Activated T-cell treated with anti-CD3 and anti-CD28 coated beads for 48 hours (primary cell): ENCODE data around the gene KLHL3.
A peak's percentile ranks its signal among the peaks of the same experiment; 100 is the strongest.
"Not testable (repeated sequence)": the region's sequence is repeated elsewhere in the genome, so short reads cannot be mapped to it uniquely, and the experiment has no call there.

Experiments
- DNase-seq: peaks from one replicate; pipeline ENCODE4 v3.0.0-alpha.2; 2020; ENCODE audit warnings: low read depth

Gene KLHL3

DNA sequence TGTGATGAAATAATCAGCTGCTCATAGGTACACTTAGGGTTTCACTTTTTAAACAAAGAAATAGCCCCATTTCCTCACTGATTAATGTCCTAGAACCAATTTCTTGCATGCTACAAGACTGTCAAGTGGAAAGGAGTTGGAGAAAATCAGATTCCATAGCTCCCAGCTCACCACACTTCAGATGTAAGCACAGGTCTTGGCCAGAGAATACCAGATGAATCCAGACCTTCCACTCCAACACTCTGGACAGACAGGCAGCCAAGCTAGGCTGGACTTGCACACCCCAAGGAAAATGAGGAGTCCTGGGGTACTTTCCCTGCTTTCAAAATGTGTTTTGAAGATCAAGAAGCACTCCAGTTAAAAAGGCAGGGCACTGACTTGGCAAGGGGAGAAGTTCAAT, 68.5 kb downstream of the KLHL3 start:
- no peak for DNase-seq

DNA sequence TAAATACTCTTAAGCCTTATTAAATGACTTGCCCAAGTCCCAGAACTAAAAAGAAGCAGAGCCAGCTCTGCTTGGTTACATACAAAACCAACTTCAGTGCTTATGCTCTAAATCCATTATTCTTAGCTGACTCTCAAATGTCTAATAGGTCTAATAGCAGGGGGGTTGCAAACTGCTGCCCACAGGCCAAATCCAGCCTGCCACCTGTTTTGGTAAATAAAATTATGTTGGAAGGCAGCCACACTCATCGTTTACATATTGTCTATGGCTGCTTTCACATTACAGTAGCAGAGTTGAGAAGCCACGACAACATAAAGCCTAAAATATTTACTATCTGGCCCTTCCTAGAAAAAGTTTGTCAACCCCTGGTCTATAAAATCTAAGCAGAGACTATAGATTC, 69.0 kb downstream of the KLHL3 start:
- no peak for DNase-seq

DNA sequence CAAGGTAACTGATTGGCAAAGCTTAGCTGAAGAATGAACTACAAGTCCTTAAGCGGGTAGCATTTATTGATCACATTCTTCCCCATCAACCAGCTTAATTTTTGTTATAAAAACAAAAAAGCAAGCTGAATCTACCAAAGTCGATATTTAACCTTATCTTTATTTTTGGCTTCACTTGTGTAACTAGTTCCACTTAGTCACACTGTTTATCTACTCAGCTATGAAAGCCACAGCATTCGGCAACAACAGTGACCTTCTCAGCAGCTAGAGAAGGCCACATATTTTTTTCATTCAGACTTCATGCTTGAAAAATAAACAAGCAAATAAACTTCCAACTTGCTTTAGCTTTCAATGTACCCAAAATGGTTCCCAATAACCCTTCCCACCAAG, 69.4 kb downstream of the KLHL3 start:
- no peak for DNase-seq

DNA sequence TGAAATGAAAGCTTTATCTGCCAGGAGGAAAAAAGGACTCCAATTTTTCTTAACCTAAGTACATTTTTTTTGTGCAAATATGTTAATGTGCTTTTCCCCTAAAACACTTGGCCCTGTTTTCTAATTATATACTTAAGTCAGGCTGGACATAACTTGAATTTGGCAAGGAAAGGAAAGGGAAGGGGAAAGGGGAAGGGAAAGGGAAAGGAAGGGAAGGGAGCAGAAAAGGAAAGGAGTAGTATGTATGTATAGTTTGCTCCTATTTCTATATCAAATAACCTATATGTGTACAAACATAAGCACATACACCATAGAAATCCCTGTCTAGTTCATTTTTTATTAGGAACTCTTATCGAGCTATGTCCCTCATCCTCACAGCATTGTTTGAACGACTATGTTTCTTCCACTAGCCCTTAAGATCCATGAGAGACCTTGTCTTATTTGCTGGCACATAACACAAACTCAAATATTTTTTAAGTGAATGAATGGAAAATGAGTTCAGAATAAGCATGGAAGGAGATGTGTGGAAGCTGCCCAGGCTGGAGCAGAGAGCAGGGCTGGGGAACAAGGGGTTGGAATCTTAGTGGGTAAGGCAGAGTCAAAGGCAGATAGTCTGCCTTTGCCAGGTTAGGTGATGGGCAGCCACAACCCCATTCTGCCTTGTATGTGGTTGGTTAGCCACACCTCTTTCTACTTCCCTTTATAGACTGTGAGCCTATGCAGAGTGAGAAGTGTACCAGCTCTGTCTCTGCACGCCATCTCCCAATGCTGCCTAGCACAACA, 70.0 kb downstream of the KLHL3 start:
- DNase-seq: peak; percentile 14

DNA sequence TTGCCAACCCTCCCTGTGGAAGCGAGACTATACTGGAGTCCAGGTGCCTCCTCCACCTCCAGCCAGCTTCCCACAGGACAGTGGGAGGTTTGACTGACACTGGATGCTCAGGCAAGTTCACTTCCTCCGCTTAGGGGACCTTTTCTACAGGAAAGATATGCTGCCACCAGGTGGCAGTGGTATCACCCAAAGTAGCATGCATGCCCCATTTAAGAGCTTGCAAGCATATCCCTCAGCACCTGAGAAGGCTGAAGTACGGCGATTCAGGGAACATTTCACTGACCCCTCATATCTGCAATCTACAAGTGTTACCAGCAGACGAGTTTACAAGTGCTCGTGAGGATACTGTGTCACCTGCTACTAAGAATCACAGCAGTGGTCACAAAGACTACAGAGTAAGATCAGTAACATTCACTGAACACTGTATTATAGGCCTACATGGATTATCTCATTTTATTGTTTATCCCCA, 75.5 kb downstream of the KLHL3 start:
- peak; percentile 48 for DNase-seq

DNA sequence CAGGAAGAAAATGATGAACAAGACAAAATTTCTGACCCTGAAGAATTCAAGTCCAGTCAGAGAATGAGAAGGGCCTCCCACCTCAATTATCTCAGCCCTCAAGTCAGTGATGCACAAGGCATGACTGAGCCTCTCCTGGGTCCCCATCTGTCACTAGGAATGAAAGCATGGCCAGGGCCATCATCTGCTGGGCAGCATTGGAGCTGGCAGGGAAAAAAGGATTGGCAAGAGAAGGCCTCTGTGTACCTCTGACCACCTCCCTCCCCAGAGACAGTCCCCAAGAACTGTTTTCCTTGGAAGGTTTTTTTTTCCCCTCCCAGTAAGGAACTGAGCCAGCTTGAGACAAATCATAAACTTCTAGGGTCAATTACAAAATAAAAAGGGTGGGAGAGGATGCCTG, 76.7 kb downstream of the KLHL3 start:
- no peak for DNase-seq

DNA sequence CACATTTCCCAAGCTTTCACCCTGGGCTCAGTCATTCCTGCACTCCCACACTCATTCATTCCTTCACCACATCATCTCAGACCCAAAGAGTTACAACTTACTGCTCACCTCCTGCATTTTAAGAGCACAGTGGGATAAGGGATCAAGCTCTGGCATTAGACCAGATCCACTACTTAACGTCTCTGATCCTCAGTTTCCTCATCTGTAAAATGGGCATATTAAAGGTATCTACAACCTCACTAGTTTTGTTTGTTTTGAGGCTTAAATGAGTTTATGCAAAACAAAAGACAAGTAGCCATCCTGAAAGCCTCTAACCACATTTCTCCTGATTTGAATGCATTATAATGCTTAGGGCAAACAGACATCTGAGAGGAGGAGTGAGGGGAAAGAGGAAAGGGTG, 77.6 kb downstream of the KLHL3 start:
- DNase-seq: no peak

DNA sequence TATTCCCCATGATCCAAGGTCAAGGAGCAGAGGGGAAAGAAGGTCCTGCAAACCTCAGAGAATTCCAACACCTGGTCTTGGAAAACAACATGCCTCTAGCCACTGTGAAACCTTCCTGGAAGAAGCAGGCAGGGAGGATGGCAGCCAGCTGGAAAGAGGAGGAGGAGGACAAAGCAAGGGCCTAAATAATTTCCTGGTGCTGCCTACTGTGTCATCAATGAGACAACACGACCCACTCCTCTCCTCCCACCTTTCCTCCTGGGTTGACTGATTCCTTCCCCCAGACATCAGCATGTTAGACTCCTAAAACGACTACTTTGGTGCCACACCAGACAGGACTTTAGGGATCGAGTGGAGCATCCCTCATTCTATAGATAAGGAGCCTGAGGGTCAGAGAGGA, 78.8 kb downstream of the KLHL3 start:
- DNase-seq: no peak

DNA sequence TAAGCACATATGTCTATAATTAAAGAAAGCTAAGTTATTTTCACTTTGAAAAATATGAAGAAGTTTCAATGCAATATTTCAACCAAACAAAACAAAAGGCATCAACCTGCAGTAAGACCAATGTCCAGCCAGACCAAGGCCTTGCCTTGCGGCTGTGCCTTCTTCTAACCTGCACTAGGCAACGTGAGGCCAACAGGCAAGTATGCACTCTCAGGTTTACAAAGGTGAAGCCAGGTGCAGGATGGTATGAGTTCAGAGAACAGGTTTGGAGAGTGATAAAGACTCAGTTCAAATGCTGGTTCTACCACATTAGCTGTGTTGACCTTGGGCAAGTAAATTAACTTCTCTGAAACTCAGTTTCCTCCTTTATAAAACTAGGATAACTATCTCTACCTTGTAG, 79.3 kb downstream of the KLHL3 start:
- no peak for DNase-seq

DNA sequence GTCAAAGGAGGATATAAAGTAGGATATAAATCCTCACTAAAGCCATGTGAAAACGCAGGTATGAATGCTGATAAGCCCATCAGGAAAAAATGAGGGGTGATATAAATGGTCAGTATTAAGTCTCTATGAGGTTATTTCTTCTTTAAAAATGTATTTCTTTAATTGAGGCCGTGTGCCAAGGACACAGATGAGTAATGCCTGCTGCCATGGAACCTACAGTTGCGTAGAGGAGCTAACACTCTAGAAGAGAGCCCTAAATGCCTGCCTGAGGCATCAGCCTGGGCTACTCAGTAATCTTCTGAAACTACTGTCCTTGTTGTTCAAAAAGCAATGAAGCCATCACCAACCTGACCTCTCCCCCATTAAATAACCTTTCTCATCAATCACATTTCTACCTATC, 84.9 kb downstream of the KLHL3 start:
- DNase-seq: no peak

DNA sequence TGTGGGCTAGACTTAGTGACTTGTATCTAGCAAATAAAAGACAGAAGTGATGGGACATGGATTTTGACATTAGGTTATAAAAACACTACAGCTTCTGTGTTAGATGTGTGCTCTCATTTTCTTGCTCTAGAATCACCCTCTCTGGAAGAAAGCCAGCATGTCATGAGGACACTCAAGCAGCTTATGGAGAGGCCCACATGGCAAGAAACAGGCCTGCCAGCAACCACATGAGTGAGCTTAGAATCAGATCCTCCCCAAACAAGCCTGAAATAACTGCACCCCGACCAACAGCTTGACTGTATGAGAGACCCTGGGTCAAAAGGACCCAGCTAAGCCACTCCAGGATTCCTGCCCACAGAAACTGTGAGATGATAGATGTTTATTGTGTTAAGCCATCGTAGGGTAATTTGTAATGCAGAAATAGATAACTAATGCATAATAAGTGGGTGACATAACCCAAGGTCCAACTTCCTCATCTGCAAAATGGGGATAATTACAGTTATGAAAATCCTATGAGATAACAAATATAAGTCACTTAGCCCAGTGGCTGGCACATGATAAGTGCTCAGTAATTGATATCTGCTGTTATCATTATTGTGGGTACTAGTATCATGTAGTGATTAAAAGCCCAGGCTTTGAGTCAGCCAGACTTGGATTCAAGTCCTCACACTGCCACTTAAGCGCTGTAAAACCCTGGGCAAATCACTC, 86.5 kb downstream of the KLHL3 start:
- DNase-seq: no peak

DNA sequence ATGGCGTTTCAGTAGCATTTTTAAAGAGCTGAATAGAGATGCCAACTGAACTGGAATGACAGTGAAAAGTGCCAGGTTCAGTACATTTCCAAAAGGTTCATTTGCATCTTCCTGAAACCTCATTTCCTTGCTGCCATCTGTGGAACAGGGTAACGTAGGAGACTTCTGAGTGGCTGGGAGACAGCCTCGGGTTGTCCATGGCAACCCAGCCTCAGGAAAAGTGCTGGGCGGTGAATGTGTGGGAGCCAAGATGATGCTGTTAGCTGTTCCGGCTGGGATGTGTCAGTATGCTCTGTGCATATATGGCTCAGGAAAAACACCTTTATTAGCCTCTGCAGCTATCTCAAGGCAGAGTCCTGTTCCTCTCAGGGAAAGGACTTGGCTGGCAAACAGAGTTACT, 87.5 kb downstream of the KLHL3 start:
- DNase-seq: no peak

DNA sequence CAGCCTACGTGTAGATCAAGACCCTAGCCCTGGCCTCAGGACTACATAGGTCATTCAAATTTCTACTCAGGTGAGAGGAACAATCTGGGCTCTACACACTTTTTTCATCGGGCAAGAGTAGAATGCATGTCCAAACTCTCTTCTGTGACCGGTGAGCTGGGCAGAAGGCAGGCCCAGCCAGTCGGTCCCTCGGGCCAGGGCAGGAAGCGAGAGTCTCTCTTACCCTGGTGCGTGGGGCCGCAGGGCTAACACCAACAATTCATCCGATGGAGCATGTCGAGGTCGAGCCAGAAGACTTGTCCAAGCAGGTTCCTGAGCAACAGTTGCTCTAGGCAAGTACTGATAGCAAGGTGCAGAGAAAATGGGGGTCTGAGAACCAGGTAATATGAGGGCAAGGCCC, 88.5 kb downstream of the KLHL3 start:
- DNase-seq: no peak

DNA sequence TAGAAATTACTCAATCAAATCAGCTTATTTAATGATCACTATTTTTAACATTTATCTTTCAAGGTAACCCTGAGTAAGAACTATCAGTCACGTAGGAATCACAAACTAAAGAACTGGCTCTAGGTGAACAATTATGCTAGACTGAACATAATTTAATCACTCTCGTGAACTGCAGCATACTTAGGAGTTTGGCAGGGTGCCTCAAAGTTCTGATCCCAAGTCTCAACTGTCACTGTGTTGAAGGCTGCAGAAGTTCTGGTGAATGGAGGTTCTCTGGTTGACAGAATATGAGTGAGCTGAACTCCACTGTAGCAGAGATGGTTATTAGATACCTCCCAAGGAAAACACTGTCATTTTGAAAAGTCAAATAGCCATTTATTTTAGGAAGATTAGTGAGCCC, 89.1 kb downstream of the KLHL3 start:
- DNase-seq: no peak

DNA sequence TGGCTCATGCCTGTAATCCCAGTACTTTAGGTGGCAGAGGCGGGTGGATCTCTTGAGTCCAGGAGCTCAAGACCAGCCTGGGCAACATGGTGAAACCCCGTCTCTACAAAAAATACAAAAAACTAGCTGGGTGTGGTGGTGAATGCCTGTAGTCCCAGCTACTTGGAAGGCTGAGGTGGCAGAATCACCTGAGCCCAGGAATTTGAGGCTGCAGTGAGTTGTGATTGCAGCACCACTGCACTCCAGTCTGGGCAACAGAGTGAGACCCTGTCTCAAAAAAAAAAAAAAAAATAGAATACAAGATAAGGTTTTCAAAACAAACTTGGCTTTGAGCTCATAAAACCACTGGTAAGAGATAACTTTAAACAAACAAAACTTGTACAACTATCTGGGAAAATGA, 92.8 kb downstream of the KLHL3 start:
- not testable (repeated sequence) for DNase-seq

DNA sequence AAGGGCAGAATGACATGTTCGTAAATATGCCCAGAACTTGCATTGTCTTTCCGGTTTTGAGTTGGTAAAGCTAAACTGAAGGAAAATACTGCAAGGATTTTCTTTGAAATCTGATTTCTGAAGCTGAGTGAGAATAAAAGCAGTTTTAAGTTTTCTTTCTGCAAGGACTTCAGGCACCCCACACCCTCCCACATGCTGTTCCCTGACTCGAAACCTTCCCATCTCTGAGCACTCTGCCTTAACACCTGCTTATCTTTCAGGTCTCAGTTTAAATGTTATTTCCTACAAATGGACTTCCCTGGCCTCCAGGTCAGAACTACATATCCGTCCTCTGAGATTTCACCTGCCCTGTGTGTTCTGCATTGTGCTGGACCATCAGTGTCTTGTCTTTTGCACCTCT, 93.8 kb downstream of the KLHL3 start:
- DNase-seq: no peak

DNA sequence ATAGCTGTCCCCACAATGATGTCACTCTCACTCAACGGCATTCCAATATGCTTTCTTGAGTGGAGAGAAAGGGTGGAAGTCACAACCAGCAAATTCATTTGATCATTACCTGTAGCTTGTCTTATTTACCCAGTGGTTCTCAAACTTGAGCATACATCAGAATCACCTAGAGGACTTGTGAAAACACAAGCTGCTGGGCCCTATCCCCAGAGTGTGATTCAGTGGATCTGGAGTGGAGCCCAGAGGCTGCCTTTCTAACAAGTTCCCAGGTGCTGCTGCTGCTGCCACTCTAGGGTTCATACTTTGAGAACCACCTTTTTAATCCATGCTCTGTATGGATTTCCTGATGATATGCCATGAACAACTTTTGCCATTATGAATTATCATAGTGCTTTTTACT, 94.7 kb downstream of the KLHL3 start:
- no peak for DNase-seq

DNA sequence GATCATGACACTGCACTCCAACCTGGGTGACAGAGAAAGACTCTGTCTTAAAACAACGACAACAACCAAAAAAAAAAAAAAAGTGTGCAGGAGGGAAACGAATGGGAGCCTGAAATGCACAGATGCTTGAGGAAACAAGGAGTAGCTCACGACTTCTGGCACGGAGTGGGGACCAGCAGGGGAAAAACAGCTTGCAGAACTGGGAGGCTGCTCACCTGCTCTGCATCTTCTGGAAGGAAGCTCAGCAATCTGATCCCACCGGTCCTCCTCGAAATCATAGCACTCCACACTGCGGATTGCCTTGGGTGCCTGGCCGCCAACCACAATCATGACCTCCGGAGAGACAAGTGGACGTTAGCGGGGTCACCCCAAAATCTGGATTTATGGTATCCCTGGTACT, 96.2 kb downstream of the KLHL3 start:
- DNase-seq: no peak

DNA sequence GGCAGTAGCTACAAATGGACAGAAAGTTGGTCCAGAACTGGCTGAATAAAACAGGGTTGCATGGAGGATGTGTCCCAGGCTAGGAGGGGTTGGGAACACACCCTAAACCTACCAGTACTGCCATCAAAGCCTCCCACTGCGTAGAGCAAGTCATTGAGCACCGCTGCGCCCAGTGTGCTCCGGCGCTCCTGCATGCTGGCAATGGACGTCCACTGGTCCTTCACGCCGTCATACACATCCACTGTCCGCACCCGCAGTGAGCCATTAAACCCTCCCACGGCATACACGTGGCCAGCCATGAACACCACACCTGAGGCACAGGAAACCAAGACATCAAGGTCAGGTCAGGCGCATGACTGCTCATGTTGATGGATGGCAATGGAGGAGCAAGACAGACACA, 97.0 kb downstream of the KLHL3 start:
- no peak for DNase-seq

DNA sequence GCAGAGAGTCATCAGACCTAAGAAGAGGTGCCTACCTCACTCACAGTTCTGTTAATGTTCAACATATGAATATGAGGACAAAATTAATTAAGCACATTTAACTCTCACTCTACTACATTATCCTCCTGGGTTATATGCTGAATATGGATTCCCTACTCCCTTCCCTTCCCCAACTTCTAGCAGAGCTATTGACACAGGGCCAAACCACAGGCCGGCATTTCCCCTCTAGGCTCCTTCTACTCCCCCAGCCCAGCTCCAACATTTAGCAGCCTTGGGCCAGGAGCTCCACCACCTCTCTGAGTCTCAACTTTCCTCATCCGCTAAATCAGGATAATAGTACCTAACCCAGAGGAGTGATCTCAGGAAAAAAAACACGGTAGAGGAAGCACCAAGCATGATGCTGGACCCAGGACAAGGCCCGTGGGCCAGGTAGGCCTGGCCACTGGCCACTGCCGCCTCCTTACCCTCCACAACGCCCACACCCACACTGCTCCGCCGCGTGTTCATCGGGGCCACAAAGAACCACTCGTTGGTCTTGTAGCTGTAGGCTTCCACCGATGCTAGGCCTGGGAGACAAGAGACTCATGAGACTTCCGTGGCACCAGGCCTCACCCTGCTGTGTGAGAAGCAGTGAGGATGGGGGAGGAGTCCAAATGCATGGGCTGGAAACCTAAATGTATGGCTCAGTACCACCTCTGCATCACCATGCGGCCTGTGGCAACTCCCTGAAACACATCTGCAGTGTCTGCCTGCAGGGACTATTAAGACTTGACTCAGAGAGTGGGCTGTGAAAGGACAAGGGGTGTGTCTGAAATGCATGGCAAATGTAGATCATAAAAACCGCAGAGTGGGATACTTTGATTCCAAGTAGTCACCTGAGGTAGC, 98.8 kb downstream of the KLHL3 start:
- no peak for DNase-seq

DNA sequence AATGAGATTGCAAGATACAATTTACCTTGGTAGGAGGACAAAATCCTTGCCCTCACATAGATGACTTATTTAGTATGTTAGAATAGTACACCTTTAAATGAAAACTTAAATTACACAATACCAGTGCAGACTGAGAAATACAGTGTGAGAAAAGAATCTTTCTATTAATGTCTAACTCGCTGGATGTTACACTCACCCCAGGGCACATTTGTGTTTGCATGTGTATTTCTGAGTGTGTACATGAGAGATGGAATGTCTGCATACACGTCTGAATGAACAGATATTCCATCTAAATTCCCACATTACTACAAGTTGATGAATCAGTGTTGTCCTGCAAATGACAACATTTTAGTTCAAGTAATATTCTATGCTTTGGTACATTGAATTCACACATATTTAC, 99.8 kb downstream of the KLHL3 start:
- DNase-seq: no peak

DNA sequence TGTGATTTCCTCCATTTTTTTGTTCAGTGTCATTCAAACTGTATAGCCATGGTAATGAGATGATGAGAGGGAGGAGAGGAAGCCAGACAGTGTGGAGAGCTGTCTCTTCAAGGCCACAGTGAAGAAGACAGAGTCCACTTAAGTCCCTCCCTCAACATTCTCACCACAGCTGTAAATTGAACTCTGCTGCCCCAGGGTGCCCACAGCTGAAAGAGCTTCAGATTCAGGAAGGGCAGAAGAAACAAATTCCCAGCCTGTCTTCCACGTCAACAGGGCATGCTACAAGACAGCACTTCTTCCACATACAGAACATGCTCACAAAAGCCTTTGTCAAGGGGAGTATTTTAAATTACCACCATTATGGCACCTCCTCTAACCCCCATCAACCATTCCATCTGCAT, 100.4 kb downstream of the KLHL3 start:
- no peak for DNase-seq

DNA sequence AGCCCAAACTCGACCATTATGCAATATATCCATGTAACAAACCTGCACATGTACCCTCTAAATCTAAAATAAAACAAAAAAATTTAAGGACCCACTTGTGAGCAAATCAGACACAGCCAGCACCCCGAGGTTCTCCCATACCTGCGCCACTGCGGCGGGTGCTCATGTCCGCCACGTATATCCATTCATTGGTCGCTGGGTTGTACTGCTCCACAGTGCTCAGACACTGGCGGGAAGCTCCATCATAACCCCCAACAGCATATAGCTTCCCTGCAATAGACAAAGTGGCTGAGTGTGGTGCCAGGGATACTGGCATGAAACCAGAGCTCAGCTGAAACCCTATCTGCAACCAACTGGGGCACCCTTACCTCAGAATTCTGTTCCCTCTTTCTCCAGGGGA, 102.0 kb downstream of the KLHL3 start:
- no peak for DNase-seq
